ENCODE measurements around the gene THPO.

Gene THPO

GRCh38 chr3:184333700-184334099 lies 44.3 kb downstream of the THPO start:
- no peak for DNase-seq (ENCODE audit: low read depth in 2 of 2)

GRCh38 chr3:184333190-184333589 lies 44.8 kb downstream of the THPO start:
- DNase-seq (ENCODE audit: low read depth in 2 of 2), result no peak

- no peak for DNase-seq (ENCODE audit: low read depth in 2 of 2)
Measured at GRCh38 chr3:184332370-184333090, 45.5 kb downstream of the THPO start.

- no peak for DNase-seq (ENCODE audit: low read depth in 2 of 2)
Measured at GRCh38 chr3:184328516-184328915, 49.5 kb downstream of the THPO start.

- no peak for DNase-seq (ENCODE audit: low read depth in 2 of 2)
Measured at GRCh38 chr3:184327171-184327570, 50.8 kb downstream of the THPO start.

GRCh38 chr3:184325715-184326369 lies 52.2 kb downstream of the THPO start:
- no peak for DNase-seq (ENCODE audit: low read depth in 2 of 2)

GRCh38 chr3:184325269-184325668 lies 52.7 kb downstream of the THPO start:
- DNase-seq (ENCODE audit: low read depth in 2 of 2), result no peak

- DNase-seq (ENCODE audit: low read depth in 2 of 2), result no peak
Measured at GRCh38 chr3:184323696-184324095, 54.3 kb downstream of the THPO start.

- no peak for DNase-seq (ENCODE audit: low read depth in 2 of 2)
Measured at GRCh38 chr3:184322731-184323487, 55.1 kb downstream of the THPO start.

Measured in stimulated activated CD4-positive, alpha-beta T cell treated with anti-CD3 and anti-CD28 coated beads, Interleukin-4, amount 100 ng/mL, for 48 hours (primary cell).